GM23248 (cell line): ENCODE measurements around the gene PRRG3. TPM values are rescaled to one million over a fixed set of nuclear protein-coding genes. Genes with fewer than 3 reads are reported as not detected.

Experiments used
- DNase-seq: peaks from one replicate; pipeline ENCODE4 v3.0.0-alpha.2; 2015
- H2AFZ ChIP-seq: fragments of 200-600 bp; sonication (generic); 2 replicates; pipeline ENCODE4 v1.6.1; 2016; ENCODE audit warnings: antibody characterized with exemption
- H3F3A ChIP-seq: fragments of 200-600 bp; sonication (generic); 2 replicates; pipeline ENCODE4 v1.6.1; 2016; ENCODE audit warnings: mild to moderate bottlenecking, antibody characterized with exemption, mixed run types; ENCODE audit not compliant: insufficient read depth
- H3K27ac ChIP-seq: fragments of 200-600 bp; sonication (generic); 2 replicates; pipeline ENCODE4 v1.5.1; 2016; ENCODE audit warnings: mild to moderate bottlenecking
- H3K27me3 ChIP-seq: fragments of 200-600 bp; sonication (generic); replicated peaks from 2 replicates; pipeline ENCODE4 v1.6.1; 2016; ENCODE audit warnings: mild to moderate bottlenecking; ENCODE audit not compliant: insufficient read depth
- H3K36me3 ChIP-seq: fragments of 200-600 bp; sonication (generic); 2 replicates; pipeline ENCODE4 v1.6.1; 2016; ENCODE audit warnings: low read depth, mild to moderate bottlenecking
- H3K4me1 ChIP-seq: fragments of 200-600 bp; sonication (generic); 2 replicates; pipeline ENCODE4 v1.6.1; 2016; ENCODE audit warnings: mild to moderate bottlenecking; ENCODE audit not compliant: insufficient read depth
- H3K4me2 ChIP-seq: fragments of 200-600 bp; sonication (generic); one replicate; pipeline ENCODE4 v1.6.1; 2016; ENCODE audit warnings: mild to moderate bottlenecking; ENCODE audit not compliant: unreplicated experiment
- H3K4me3 ChIP-seq: fragments of 200-600 bp; sonication (generic); 2 replicates; pipeline ENCODE4 v1.5.1; 2016; ENCODE audit warnings: mild to moderate bottlenecking
- H3K79me2 ChIP-seq: fragments of 200-600 bp; sonication (generic); 2 replicates; pipeline ENCODE4 v1.6.1; 2016; ENCODE audit warnings: mild to moderate bottlenecking; ENCODE audit not compliant: insufficient read depth
- H3K9ac ChIP-seq: fragments of 200-600 bp; sonication (generic); 2 replicates; pipeline ENCODE4 v1.6.1; 2016; ENCODE audit warnings: mild to moderate bottlenecking
- H3K9me2 ChIP-seq: fragments of 200-600 bp; sonication (generic); 2 replicates; pipeline ENCODE4 v1.6.1; 2016; ENCODE audit warnings: mixed run types, mild to moderate bottlenecking, moderate library complexity; ENCODE audit not compliant: insufficient read depth
- H3K9me3 ChIP-seq: fragments of 200-600 bp; sonication (generic); one replicate; pipeline ENCODE4 v1.6.1; 2017; ENCODE audit warnings: low read depth
- H4K20me1 ChIP-seq: fragments of 200-600 bp; sonication (generic); 2 replicates; pipeline ENCODE4 v1.6.0; 2016; ENCODE audit not compliant: insufficient read depth
- EZH2 ChIP-seq: fragments of 200-600 bp; sonication (generic); IDR thresholded peaks from 2 replicates; pipeline ENCODE4 v1.6.1; 2018; ENCODE audit warnings: antibody characterized with exemption, mild to moderate bottlenecking; ENCODE audit not compliant: insufficient read depth, poor library complexity, severe bottlenecking
- EZH2phosphoT487 ChIP-seq: fragments of 200-600 bp; sonication (generic); IDR thresholded peaks from 2 replicates; pipeline ENCODE4 v1.6.1; 2018; ENCODE audit warnings: antibody characterized with exemption, moderate library complexity, mild to moderate bottlenecking, low read depth; ENCODE audit not compliant: insufficient read depth
- WGBS, 2 experiments: methylation state at CpG; one replicate each; pipeline ENCODE4 v1.1.6; 2015 to 2017; ENCODE audit warnings: low lambda C conversion rate in 2 of 2, low coverage in 1 of 2; ENCODE audit errors: missing lambda C conversion rate in 2 of 2; 5-methylcytosine and 5-hydroxymethylcytosine counted together
- in situ Hi-C: fragments of 300-500 bp; cut with MboI; formaldehyde crosslinking; loops from 2 replicates; pipeline ENCODE4 v1.15.0; 2020
- polyA plus RNA-seq: library from polyadenylated mRNA; unstranded; fragments of >200 nt; fragmentation: Nextera tagmentation; extraction: Ambion mirVana; gene quantifications from 2 replicates; pipeline ENCODE4 v1.2.1, GENCODE V29; 2016
- total RNA-seq: library from RNA; depleted of rRNA; stranded (reverse); fragments of >200 nt; shearing (Covaris generic); gene quantifications from 2 replicates; pipeline ENCODE4 v1.2.3, GENCODE V29; 2014

PRRG3 gene
- total and polyA plus RNA-seq, 2 experiments from 2014 or later, result 0.21 TPM; not detected in 1

GRCh38 chrX:151680805-151681204 lies 14.5 kb upstream of the PRRG3 start:
- no peaks in the 10 kb centered on the region for H3K9me3 ChIP-seq
- in situ Hi-C loops, result no loop called here

DNA sequence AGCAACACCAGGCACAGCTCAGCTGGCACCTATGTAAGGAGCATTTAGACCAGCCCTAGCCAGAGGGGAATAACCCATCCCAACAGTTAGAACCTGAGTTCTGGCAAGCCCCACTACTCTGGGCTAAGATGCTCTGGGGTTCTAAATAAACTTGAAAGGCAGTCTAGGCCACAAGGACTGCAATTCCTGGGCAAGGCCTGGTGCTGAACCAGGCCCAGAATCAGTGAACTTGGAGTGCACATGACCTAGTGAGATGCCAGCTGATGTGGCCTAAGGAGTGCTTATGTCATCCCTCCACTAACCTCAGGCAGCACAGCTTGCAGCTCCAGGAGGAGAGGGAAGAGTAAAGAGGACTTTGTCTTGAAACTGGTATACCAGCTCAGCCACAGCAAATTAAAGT lies 7.6 kb upstream of the PRRG3 start:
- Histone ChIP-seq H3K27ac (no peak overlapping the region), H3K27me3 (no peaks in the 10 kb centered on the region; the same call in 1 of the 2 replicates), H2AFZ (no peak overlapping the region), H3K4me3 (no peak overlapping the region), H4K20me1 (no peaks in the 10 kb centered on the region), H3K9ac (no peak overlapping the region), H3K4me1 (no peaks in the 10 kb centered on the region), H3K79me2 (no peaks in the 10 kb centered on the region), H3K36me3 (no peaks in the 10 kb centered on the region), H3K9me2 (no peaks in the 10 kb centered on the region), H3K4me2 (no peak overlapping the region), H3K9me3 (no peaks in the 10 kb centered on the region), H3F3A (no peaks in the 10 kb centered on the region)
- TF ChIP-seq EZH2 (no peak), EZH2phosphoT487 (no peak)
- no peak for DNase-seq
- in situ Hi-C loops, result no loop called here

More at GRCh38 chrX:151680805-151681204, 14.5 kb upstream of the PRRG3 start:
- Histone ChIP-seq H3K79me2 (no peaks in the 10 kb centered on the region), H3K4me1 (no peaks in the 10 kb centered on the region), H4K20me1 (no peaks in the 10 kb centered on the region), H3K36me3 (no peaks in the 10 kb centered on the region), H3K4me2 (no peak overlapping the region), H3K4me3 (no peak overlapping the region), H3K9me2 (no peaks in the 10 kb centered on the region), H2AFZ (no peak overlapping the region), H3K27me3 (no peaks in the 10 kb centered on the region; the same call in 1 of the 2 replicates), H3K27ac (no peak overlapping the region), H3F3A (no peaks in the 10 kb centered on the region), H3K9ac (no peak overlapping the region)
- DNase-seq, result peak; percentile 26
- 59 to 63% methylated on average over 3 to 4 of the region's 4 CpGs for WGBS, 2 experiments
- TF ChIP-seq EZH2 (no peak), EZH2phosphoT487 (no peak)

GRCh38 chrX:151688695-151689094 lies 6.6 kb upstream of the PRRG3 start:
- no peak overlapping the region for H3K4me2 ChIP-seq
- in situ Hi-C loops, result no loop called here
- no peak for DNase-seq
- no peaks in the 10 kb centered on the region for H3K79me2 ChIP-seq
- H3K9ac ChIP-seq, result no peak overlapping the region
- no peak overlapping the region for H2AFZ ChIP-seq
- no peak for TF ChIP-seq EZH2phosphoT487
- no peak for TF ChIP-seq EZH2
- H3K9me2 ChIP-seq, result no peaks in the 10 kb centered on the region
- H3K4me3 ChIP-seq, result no peak overlapping the region
- no peaks in the 10 kb centered on the region for H3K9me3 ChIP-seq
- no peak overlapping the region for H3K27ac ChIP-seq
- H3K36me3 ChIP-seq, result no peaks in the 10 kb centered on the region
- no peaks in the 10 kb centered on the region for H4K20me1 ChIP-seq
- H3F3A ChIP-seq, result no peaks in the 10 kb centered on the region
- no peaks in the 10 kb centered on the region for H3K4me1 ChIP-seq
- H3K27me3 ChIP-seq, result no peaks in the 10 kb centered on the region; the same call in 1 of the 2 replicates

DNA sequence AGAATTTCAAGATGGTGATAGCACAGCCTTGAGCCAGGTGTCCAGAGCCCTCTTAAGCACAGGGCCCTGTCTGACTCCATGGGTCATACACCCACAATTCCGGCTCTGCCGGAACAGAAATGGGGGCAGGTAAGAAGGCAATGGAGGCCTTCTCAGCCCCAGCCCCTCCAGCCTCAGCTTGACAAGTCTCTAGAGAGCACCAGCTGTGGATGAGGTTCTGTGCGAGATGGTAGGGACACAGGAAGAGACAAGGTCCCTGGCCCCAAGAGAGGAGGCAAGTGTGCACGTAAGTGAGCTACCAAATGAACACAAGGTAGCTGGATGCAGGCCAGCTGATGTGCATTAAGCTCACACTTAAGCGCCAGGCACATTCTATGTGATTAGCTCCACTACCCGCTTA lies 2.4 kb upstream of the PRRG3 start:
- no peaks in the 10 kb centered on the region for H4K20me1 ChIP-seq
- H3K4me2 ChIP-seq, result no peak overlapping the region
- no peak for TF ChIP-seq EZH2
- TF ChIP-seq EZH2phosphoT487, result no peak
- DNase-seq, result no peak
- H3K79me2 ChIP-seq, result no peaks in the 10 kb centered on the region
- H3K27ac ChIP-seq, result no peak overlapping the region
- H3F3A ChIP-seq, result 0 out of 2 replicates have a peak, but pooled peaks cover 4% of the 10 kb centered on the region
- no peak overlapping the region for H3K4me3 ChIP-seq
- H3K4me1 ChIP-seq, result peaks cover 11% of the 10 kb centered on the region; the same call in 1 of the 2 replicates
- no peaks in the 10 kb centered on the region for H3K9me2 ChIP-seq
- in situ Hi-C loops, result no loop called here
- H3K36me3 ChIP-seq, result no peaks in the 10 kb centered on the region
- no peak overlapping the region for H2AFZ ChIP-seq
- WGBS, 2 experiments, result 90 to 91% methylated on average over 6 of the region's 6 CpGs
- no peak overlapping the region for H3K9ac ChIP-seq
- H3K27me3 ChIP-seq, result no peaks in the 10 kb centered on the region
- no peaks in the 10 kb centered on the region for H3K9me3 ChIP-seq

DNA sequence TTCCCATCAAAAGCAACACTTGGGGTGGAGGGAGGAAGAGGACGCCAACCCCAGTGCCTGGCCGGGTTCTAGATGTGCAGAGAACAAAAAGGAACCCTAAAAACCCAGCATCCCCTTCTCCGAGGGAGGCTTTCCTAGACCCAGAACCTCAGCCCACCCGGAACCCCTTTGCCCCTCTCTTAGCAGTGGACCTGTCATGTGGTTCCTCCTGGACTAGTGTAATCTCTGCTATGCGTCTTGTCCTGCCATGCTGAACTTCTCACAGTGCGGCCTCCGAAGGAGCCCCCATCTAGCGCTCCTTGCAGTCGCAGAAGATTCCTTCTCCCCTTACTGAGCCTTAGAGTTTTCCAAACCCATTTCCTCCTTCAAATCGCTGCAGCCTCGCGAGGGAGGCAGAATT lies 1.1 kb upstream of the PRRG3 start:
- Histone ChIP-seq H3K9me2 (no peaks in the 10 kb centered on the region), H3K79me2 (no peaks in the 10 kb centered on the region), H4K20me1 (no peaks in the 10 kb centered on the region), H3K9me3 (no peaks in the 10 kb centered on the region), H3K4me2 (no peak overlapping the region), H3K4me1 (peaks cover 15% of the 10 kb centered on the region; the same call in 1 of the 2 replicates), H3K36me3 (no peaks in the 10 kb centered on the region), H3K4me3 (no peak overlapping the region), H3K9ac (no peak overlapping the region), H2AFZ (no peak overlapping the region), H3K27ac (no peak overlapping the region), H3F3A (0 out of 2 replicates have a peak, but pooled peaks cover 4% of the 10 kb centered on the region), H3K27me3 (no peaks in the 10 kb centered on the region)
- 79 to 87% methylated on average over 9 to 10 of the region's 12 CpGs for WGBS, 2 experiments
- TF ChIP-seq EZH2 (no peak), EZH2phosphoT487 (no peak)
- in situ Hi-C loops, result no loop called here
- no peak for DNase-seq
